MM.1S (cell line): ENCODE measurements around the gene NMNAT3.

Experiments used
- CTCF ChIP-seq: fragments of 300-600 bp; sonication (generic); IDR thresholded peaks from 2 replicates; pipeline ENCODE4 v1.5.1; 2016; ENCODE audit warnings: antibody characterized with exemption, low read length, mixed read lengths
- EZH2 ChIP-seq: fragments of 300-600 bp; sonication (generic); optimal IDR thresholded peaks from 2 replicates; pipeline ENCODE3; 2017; ENCODE audit warnings: low read depth, mild to moderate bottlenecking, antibody characterized with exemption, low read length, mixed read lengths

- TF ChIP-seq CTCF (no peak), EZH2 (no peak)
Observed at GRCh38 chr3:139541532-139542288, 136.1 kb downstream of the NMNAT3 start.
